Left ventricle myocardium inferior (tissue), 1 donor: Measurements from ENCODE around the gene DUSP7. TPM values are rescaled to one million over a fixed set of nuclear protein-coding genes. Genes with fewer than 3 reads are reported as not detected.
A peak's percentile ranks its signal among the peaks of the same experiment; 100 is the strongest.

Experiments used
- DNase-seq: peaks from one replicate; pipeline ENCODE4 v3.0.0-alpha.2; 2020
- H3K27ac ChIP-seq: fragments of 200-600 bp; replicated peaks from 2 replicates; pipeline ENCODE4 v1.8.0; 2021
- H3K27me3 ChIP-seq: fragments of 200-600 bp; 2 replicates; pipeline ENCODE4 v1.8.0; 2021; ENCODE audit warnings: low read depth
- H3K36me3 ChIP-seq: fragments of 200-600 bp; 2 replicates; pipeline ENCODE4 v1.8.0; 2021
- H3K4me1 ChIP-seq: fragments of 200-600 bp; 2 replicates; pipeline ENCODE4 v1.8.0; 2021
- H3K4me3 ChIP-seq: fragments of 200-600 bp; 2 replicates; pipeline ENCODE4 v1.8.0; 2021; ENCODE audit warnings: mild to moderate bottlenecking, moderate library complexity
- H3K9me3 ChIP-seq: fragments of 200-600 bp; replicated peaks from 2 replicates; pipeline ENCODE4 v1.8.0; 2021
- intact Hi-C: fragments of 100-400 bp; cut with micrococcal nuclease; formaldehyde crosslinking; loops from one replicate; pipeline ENCODE4 v1.11.0; 2022
- total RNA-seq: library from RNA; stranded (reverse); fragmentation: NEBNext Ultra II Directional; extraction: Animal tissue kit (Norgen Biotek cat#: 25700); gene quantifications from one replicate; pipeline ENCODE4 v1.2.1, GENCODE V29; 2021
- TF ChIP-seq, protein P1 (sequence below): fragments of 200-600 bp; IDR thresholded peaks from 2 replicates; pipeline ENCODE4 v1.8.0; 2021; ENCODE audit warnings: antibody characterized with exemption, mild to moderate bottlenecking, borderline replicate concordance
- donor health status: DM: no; HTN: yes; CAD: no; lungs with severe emphysema.

Gene DUSP7
- total RNA-seq, 1 donor from 2014 or later, result 23.1 TPM

DNA sequence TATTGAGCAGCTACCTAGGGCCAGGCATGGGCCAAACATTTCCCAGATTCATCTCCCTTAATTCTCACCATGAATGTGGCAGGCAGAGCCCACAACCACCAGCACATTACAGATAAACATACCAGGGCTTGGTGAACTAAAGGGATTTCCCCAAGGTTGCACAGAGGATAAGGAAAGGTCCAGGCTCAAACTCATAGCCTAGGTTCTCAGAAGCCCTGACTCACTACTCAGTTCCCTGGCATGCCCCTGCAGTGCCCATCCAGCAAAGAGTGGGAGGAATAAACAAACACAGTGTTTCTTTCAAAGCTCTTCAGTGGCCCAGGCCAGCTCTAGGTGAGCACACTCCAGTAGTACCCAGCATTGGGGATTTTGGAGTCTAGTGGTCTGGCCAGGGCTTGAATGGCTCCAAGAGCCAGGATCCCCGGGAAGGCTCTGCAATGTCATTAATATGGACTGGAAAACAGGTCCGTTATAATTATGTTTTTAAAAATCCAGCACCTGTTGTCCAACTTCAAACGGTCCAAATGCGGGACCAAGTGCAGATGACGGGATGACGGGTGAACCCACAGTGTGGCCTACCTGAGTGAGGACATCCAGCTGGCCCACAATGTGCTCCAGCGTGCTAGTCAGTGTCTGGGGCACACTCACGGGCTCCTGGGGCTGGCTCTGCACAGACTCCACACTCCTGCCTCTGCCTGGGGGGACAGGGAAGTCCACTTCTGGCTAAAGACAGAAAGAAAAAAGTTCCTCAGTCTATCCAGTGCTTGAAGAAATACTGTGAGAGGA, 39.8 kb upstream of the DUSP7 start:
- Histone ChIP-seq H3K36me3 (no peaks in the 10 kb centered on the region), H3K9me3 (peaks cover 8% of the 10 kb centered on the region), H3K27ac (no peak overlapping the region), H3K4me1 (peaks cover 18% of the 10 kb centered on the region), H3K27me3 (no peaks in the 10 kb centered on the region), H3K4me3 (no peak overlapping the region)
- TF ChIP-seq, protein P1, sequence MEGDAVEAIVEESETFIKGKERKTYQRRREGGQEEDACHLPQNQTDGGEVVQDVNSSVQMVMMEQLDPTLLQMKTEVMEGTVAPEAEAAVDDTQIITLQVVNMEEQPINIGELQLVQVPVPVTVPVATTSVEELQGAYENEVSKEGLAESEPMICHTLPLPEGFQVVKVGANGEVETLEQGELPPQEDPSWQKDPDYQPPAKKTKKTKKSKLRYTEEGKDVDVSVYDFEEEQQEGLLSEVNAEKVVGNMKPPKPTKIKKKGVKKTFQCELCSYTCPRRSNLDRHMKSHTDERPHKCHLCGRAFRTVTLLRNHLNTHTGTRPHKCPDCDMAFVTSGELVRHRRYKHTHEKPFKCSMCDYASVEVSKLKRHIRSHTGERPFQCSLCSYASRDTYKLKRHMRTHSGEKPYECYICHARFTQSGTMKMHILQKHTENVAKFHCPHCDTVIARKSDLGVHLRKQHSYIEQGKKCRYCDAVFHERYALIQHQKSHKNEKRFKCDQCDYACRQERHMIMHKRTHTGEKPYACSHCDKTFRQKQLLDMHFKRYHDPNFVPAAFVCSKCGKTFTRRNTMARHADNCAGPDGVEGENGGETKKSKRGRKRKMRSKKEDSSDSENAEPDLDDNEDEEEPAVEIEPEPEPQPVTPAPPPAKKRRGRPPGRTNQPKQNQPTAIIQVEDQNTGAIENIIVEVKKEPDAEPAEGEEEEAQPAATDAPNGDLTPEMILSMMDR, result no peak
- intact Hi-C loops, result no loop called here
- DNase-seq, result no peak

DNA sequence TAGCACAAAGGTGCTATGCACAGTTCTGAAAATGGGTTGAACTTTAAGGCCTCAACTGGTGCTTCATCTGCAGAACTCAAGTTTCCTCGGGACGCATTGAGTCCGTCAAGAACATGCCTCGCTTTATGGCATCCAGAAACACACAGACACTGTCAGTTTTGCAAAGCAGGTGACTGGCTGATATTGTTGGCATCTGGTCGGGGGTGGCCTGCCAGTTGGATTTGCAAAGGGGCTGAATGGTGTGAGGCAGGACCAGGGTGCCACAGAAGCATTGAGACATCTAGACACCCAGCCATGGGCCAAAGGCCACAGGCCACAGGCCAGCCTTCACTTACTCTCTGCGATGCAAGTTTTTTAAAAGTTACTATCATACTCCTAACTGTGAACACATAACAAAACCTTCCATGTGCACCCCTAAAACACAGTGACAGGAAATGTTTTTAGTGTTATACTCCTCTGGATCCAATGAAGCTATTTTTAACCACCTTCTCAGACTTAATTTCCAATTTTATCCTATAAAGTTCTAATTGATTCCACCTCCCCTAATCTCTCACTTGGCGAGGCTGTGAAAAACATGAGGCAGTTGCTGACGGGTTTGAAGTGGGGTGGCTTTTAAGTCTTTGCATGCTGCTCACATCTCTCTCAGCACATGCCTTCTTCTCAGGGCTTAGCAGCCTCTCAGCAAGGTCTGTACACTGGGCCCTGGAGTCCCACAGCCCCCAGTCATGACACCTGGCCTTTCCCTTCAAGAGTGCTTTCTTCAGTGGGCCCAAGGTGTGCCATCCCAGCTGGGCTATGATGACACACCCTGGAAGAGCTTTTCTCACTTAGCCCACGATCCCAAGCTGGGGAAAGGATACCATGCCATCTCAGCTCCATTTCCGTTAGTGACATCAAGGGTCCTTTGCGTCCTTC, 38.5 kb upstream of the DUSP7 start:
- DNase-seq, result no peak
- TF ChIP-seq, protein P1, result no peak
- H3K4me1 ChIP-seq, result peaks cover 31% of the 10 kb centered on the region

GRCh38 chr3:52093756-52094545, 37.6 kb upstream of the DUSP7 start:
- Histone ChIP-seq H3K4me1 (peaks cover 40% of the 10 kb centered on the region), H3K9me3 (no peaks in the 10 kb centered on the region), H3K36me3 (no peaks in the 10 kb centered on the region), H3K27me3 (no peaks in the 10 kb centered on the region), H3K27ac (no peak overlapping the region), H3K4me3 (no peak overlapping the region)
- TF ChIP-seq, protein P1, result no peak
- no peak for DNase-seq
- intact Hi-C loops, result no loop called here

More for the DNA sequence above, 38.5 kb upstream of the DUSP7 start:
- Histone ChIP-seq H3K27me3 (no peaks in the 10 kb centered on the region), H3K4me3 (no peak overlapping the region), H3K9me3 (no peaks in the 10 kb centered on the region), H3K27ac (no peak overlapping the region), H3K36me3 (no peaks in the 10 kb centered on the region)
- intact Hi-C loops, result no loop called here

- Histone ChIP-seq H3K27me3 (no peaks in the 10 kb centered on the region), H3K9me3 (no peaks in the 10 kb centered on the region), H3K4me1 (peaks cover 50% of the 10 kb centered on the region), H3K27ac (no peak overlapping the region), H3K36me3 (no peaks in the 10 kb centered on the region), H3K4me3 (no peak overlapping the region)
- TF ChIP-seq, protein P1, result no peak
- intact Hi-C loops, result no loop called here
- peak; percentile 1 for DNase-seq
Observed at GRCh38 chr3:52092891-52093290, 36.5 kb upstream of the DUSP7 start.

DNA sequence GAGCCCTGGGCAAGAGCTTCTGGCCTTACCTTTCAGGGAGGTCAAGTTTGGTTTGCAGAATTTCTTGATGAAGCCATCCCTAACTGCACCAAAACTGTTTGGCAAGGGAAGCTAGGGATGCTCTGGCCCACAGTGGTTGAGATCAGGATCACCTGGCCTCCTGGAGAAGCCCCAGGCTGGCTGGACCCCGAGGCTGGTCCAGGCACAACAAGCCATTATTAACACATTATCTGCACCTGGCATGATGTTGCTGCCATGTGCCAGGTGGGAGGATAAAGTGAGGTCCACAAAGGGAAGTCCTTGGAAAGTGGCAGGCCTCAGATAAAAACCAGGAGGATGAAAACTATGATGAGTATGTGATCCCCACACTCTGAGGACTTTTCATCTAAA, 35.9 kb upstream of the DUSP7 start:
- no peaks in the 10 kb centered on the region for H3K27me3 ChIP-seq
- H3K4me1 ChIP-seq, result peaks cover 57% of the 10 kb centered on the region
- no peak overlapping the region for H3K4me3 ChIP-seq
- intact Hi-C loops, result no loop called here
- H3K36me3 ChIP-seq, result no peaks in the 10 kb centered on the region
- TF ChIP-seq, protein P1, result no peak
- H3K27ac ChIP-seq, result no peak overlapping the region
- no peaks in the 10 kb centered on the region for H3K9me3 ChIP-seq
- DNase-seq, result no peak
